DND-41 (cell line): ENCODE measurements around the gene GPR137B.

Experiments
- ATAC-seq: fragments of 200-7000 bp; cut with Tn5 transposase; 3 replicates; pipeline ENCODE4 v1.9.1; 2021; ENCODE audit warnings: low read depth; ENCODE audit not compliant: insufficient read depth
- DNase-seq: peaks from one replicate; pipeline ENCODE4 v3.0.0-alpha.2; 2020
- H2AFZ ChIP-seq: 2 replicates; pipeline ENCODE4 v1.6.0; 2012; ENCODE audit warnings: low read depth, low read length
- H3K27ac ChIP-seq: 2 replicates; pipeline ENCODE4 v1.5.1; 2012; ENCODE audit warnings: low read length, inconsistent platforms
- H3K27me3 ChIP-seq: fragments of 200-600 bp; sonication (generic); 2 replicates; pipeline ENCODE4 v1.6.0; 2012; ENCODE audit warnings: low read length, mild to moderate bottlenecking, inconsistent platforms; ENCODE audit not compliant: insufficient read depth, poor library complexity
- H3K36me3 ChIP-seq: 2 replicates; pipeline ENCODE4 v1.5.1; 2012; ENCODE audit warnings: low read length, inconsistent platforms; ENCODE audit not compliant: insufficient read depth
- H3K4me1 ChIP-seq: 2 replicates; pipeline ENCODE4 v1.5.1; 2012; ENCODE audit warnings: mild to moderate bottlenecking, low read length; ENCODE audit not compliant: insufficient read depth
- H3K4me2 ChIP-seq: 2 replicates; pipeline ENCODE4 v1.6.0; 2012; ENCODE audit warnings: mild to moderate bottlenecking, moderate library complexity, low read length, inconsistent platforms; ENCODE audit not compliant: insufficient read depth
- H3K4me3 ChIP-seq, 2 experiments: fragments of 200-600 bp in 1 of 2; shearing (Covaris generic) in 1 of 2; 2 replicates each; pipeline ENCODE4 v1.5.1; 2012 to 2016; ENCODE audit warnings: inconsistent platforms in 2 of 2, low read length in 2 of 2, mild to moderate bottlenecking in 2 of 2, low read depth in 1 of 2, moderate library complexity in 1 of 2
- H3K79me2 ChIP-seq: 2 replicates; pipeline ENCODE4 v1.6.0; 2012; ENCODE audit warnings: low read length, inconsistent platforms; ENCODE audit not compliant: insufficient read depth
- H3K9ac ChIP-seq: 2 replicates; pipeline ENCODE4 v1.6.0; 2012; ENCODE audit warnings: low read depth, mild to moderate bottlenecking, inconsistent platforms, low read length, moderate library complexity
- H3K9me3 ChIP-seq: 2 replicates; pipeline ENCODE4 v1.5.1; 2012; ENCODE audit warnings: low read length, moderate library complexity, mild to moderate bottlenecking, inconsistent platforms; ENCODE audit not compliant: insufficient read depth, severe bottlenecking
- H4K20me1 ChIP-seq: 2 replicates; pipeline ENCODE4 v1.6.0; 2012; ENCODE audit warnings: low read length; ENCODE audit not compliant: insufficient read depth
- EZH2 ChIP-seq: IDR thresholded peaks from 3 replicates; pipeline ENCODE4 v1.6.1; 2012; ENCODE audit warnings: borderline replicate concordance, low read depth, mild to moderate bottlenecking, moderate library complexity, low read length, inconsistent platforms; ENCODE audit not compliant: severe bottlenecking
- TF ChIP-seq, protein P1 (sequence below): IDR thresholded peaks from 2 replicates; pipeline ENCODE4 v1.5.1; 2012; ENCODE audit warnings: borderline replicate concordance, low read length, moderate library complexity, mild to moderate bottlenecking; ENCODE audit not compliant: poor library complexity, severe bottlenecking; ENCODE audit errors: extremely low read depth

GPR137B gene

DNA sequence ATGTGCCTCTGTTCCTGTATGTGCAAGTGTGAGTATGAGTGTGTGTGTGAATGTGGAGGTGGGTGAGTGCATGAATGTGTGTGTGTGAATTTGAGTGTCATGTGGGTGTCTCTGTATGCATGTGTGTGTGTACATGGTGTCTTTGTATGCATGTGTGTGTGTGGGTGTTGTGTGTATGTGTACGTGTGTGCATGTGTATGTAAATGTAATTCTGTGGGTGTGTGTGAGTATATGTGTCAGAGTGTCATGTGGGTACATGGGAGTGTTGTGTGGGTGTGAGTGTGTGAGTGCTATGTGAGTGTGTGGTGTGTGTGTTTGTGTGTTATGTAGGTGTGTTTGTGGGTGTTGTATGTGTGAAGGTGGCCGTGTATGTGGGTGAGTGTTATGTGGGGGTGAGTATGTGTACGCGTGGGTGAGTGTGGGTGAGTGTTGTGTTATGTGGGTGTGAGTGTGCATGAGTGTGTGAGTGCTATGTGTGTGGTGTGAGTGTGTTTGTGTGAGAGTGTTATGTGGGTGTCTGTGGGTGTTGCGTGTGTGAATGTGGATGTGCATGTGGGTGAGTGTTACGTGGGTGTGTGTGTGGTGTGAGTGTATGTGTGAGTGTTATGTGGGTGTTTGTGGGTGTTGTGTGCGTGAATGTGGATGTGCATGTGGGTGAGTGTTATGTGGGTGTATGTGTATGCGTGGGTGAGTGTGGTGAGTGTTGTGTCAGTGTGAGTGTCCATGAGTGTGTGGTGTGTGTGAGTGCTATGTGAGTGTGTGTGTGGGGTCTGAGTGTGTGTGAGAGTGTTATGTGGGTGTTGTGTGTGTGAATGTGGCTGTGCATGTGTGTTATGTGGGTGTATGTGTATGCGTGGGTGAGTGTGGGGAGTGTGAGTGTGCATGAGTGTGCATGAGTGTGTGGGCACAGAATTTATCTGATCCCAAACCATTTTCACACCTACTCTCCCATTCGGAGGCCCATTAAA, 40.8 kb upstream of the GPR137B start:
- H4K20me1 ChIP-seq = no peaks in the 10 kb centered on the region
- H3K9me3 ChIP-seq = peaks cover 5% of the 10 kb centered on the region
- H3K79me2 ChIP-seq = no peaks in the 10 kb centered on the region
- no peak overlapping the region for H3K27ac ChIP-seq
- TF ChIP-seq EZH2 = no peak
- TF ChIP-seq, protein P1, sequence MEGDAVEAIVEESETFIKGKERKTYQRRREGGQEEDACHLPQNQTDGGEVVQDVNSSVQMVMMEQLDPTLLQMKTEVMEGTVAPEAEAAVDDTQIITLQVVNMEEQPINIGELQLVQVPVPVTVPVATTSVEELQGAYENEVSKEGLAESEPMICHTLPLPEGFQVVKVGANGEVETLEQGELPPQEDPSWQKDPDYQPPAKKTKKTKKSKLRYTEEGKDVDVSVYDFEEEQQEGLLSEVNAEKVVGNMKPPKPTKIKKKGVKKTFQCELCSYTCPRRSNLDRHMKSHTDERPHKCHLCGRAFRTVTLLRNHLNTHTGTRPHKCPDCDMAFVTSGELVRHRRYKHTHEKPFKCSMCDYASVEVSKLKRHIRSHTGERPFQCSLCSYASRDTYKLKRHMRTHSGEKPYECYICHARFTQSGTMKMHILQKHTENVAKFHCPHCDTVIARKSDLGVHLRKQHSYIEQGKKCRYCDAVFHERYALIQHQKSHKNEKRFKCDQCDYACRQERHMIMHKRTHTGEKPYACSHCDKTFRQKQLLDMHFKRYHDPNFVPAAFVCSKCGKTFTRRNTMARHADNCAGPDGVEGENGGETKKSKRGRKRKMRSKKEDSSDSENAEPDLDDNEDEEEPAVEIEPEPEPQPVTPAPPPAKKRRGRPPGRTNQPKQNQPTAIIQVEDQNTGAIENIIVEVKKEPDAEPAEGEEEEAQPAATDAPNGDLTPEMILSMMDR = no peak
- H3K27me3 ChIP-seq = peaks cover 2% of the 10 kb centered on the region
- no peak overlapping the region for H3K4me2 ChIP-seq
- H2AFZ ChIP-seq = no peak overlapping the region
- no peak overlapping the region for H3K9ac ChIP-seq
- no peaks in the 10 kb centered on the region for H3K36me3 ChIP-seq
- no peaks in the 10 kb centered on the region for H3K4me1 ChIP-seq
- no peak overlapping the region for H3K4me3 ChIP-seq
- DNase-seq = no peak
- no peak for ATAC-seq

DNA sequence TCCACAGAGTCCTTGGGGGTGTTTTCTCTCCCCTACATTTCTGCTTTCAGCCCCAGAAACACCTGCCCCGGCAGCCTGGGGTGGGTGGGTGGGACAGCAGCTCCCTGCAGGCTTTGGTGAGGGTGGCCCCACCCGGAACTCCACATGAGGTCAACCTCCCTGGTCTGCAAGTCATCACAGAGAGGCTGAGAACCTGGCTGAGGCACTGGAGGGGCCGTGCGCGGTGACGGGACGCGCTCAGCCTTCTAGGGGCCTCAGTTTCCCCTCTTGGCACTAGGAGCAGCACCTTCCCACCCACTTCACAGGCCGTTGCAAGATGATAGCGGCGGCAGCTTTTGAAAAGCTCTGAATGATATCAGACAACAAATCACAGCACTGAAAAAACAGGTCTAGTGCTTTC, 39.7 kb upstream of the GPR137B start:
- no peak overlapping the region for H3K4me2 ChIP-seq
- TF ChIP-seq, protein P1 = no peak
- no peak for TF ChIP-seq EZH2

DNA sequence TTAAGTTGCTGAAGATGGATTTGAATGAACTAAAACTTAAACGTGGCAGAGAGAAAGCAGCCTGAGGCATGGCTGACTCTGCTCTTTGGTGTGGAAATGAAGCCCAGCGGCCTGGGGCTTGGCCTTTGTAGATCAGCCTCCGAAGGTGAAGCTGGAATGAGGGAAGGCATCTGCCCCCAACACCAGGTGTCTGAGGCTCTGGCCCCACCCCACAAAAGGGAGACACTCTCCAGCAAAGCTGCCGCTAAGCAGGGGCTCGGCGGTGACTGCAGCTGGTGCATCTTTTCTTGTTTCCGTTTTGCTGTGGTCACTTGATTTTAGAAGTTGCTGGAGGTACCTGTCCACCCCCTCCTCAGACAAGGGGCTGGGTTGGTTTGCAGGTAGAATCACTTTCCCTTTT, 39.3 kb upstream of the GPR137B start:
- DNase-seq (no peak), ATAC-seq (no peak)
- Histone ChIP-seq H4K20me1 (no peaks in the 10 kb centered on the region), H3K79me2 (no peaks in the 10 kb centered on the region), H3K4me1 (no peaks in the 10 kb centered on the region), H3K4me3 (no peak overlapping the region), H3K9me3 (no peaks in the 10 kb centered on the region), H3K36me3 (no peaks in the 10 kb centered on the region), H3K9ac (no peak overlapping the region), H3K27ac (no peak overlapping the region), H2AFZ (no peak overlapping the region), H3K27me3 (peaks cover 2% of the 10 kb centered on the region), H3K4me2 (no peak overlapping the region)
- TF ChIP-seq EZH2 = no peak
- TF ChIP-seq, protein P1 = no peak

More for the DNA sequence above, 39.7 kb upstream of the GPR137B start:
- Histone ChIP-seq H3K4me1 (no peaks in the 10 kb centered on the region), H3K4me3 (no peak overlapping the region), H3K9me3 (no peaks in the 10 kb centered on the region), H3K27ac (no peak overlapping the region), H2AFZ (no peak overlapping the region), H4K20me1 (no peaks in the 10 kb centered on the region), H3K9ac (no peak overlapping the region), H3K36me3 (no peaks in the 10 kb centered on the region), H3K79me2 (no peaks in the 10 kb centered on the region), H3K27me3 (peaks cover 2% of the 10 kb centered on the region)
- no peak for ATAC-seq
- DNase-seq = no peak
